Measurements from ENCODE around the gene RPL10.
A peak's percentile ranks its signal among the peaks of the same experiment; 100 is the strongest.

RPL10 gene

GRCh38 chrX:154436374-154436982 lies 38.3 kb downstream of the RPL10 start:
- H3K4me2 ChIP-seq = 0 out of 2 replicates have a peak overlapping the region, but pooled peaks have one; percentile 39
- TF ChIP-seq CTCF (conservative IDR thresholded peaks at IDR 0.05; ENCODE audit: low read depth, low read length) = no peak
- no peaks in the 10 kb centered on the region for H4K20me1 ChIP-seq (ENCODE audit: insufficient read depth)

GRCh38 chrX:154436983-154437752 lies 39.0 kb downstream of the RPL10 start, which contains the start of gene GDI1:
Gene GDI1 (plus strand): TSS chrX:154437154. CDS start chrX:154437255, 101 bp downstream.
- Histone ChIP-seq H4K20me1 (ENCODE audit: insufficient read depth) (no peaks in the 10 kb centered on the region), H3K27ac (0 out of 2 replicates have a peak within 1 kb of the TSS, but pooled peaks have one; percentile 38), H3K9ac (peak within 1 kb of the TSS; percentile 39; the same call in 1 of the 2 replicates), H3K4me2 (peak within 1 kb of the TSS; percentile 71), H3K79me2 (ENCODE audit: insufficient read depth, low read depth) (peaks cover 12% of the 10 kb centered on the region; the same call in 1 of the 2 replicates), H3K36me3 (ENCODE audit: insufficient read depth) (no peaks in the 10 kb centered on the region), H2AFZ (ENCODE audit: low read depth) (peak within 1 kb of the TSS; percentile 30; the same call in 1 of the 2 replicates), H3K27me3 (ENCODE audit: insufficient read depth, low read depth) (no peaks in the 10 kb centered on the region), H3K4me3 (IDR thresholded peaks at IDR 0.05; ENCODE audit: insufficient read depth, low read depth, low read length) (no peak within 1 kb of the TSS), H3K4me1 (ENCODE audit: low read depth, poor library complexity, severe bottlenecking) (no peaks in the 10 kb centered on the region)
- TF ChIP-seq CTCF (conservative IDR thresholded peaks at IDR 0.05; ENCODE audit: low read depth, low read length) = no peak

More at GRCh38 chrX:154436374-154436982, 38.3 kb downstream of the RPL10 start:
- peak overlapping the region; percentile 39; the same call in 1 of the 2 replicates for H3K9ac ChIP-seq
- H2AFZ ChIP-seq (ENCODE audit: low read depth) = no peak overlapping the region
- no peak overlapping the region for H3K4me3 ChIP-seq (IDR thresholded peaks at IDR 0.05; ENCODE audit: insufficient read depth, low read depth, low read length)
- H3K27me3 ChIP-seq (ENCODE audit: insufficient read depth, low read depth) = no peaks in the 10 kb centered on the region
- no peaks in the 10 kb centered on the region for H3K4me1 ChIP-seq (ENCODE audit: low read depth, poor library complexity, severe bottlenecking)
- H3K79me2 ChIP-seq (ENCODE audit: insufficient read depth, low read depth) = peaks cover 12% of the 10 kb centered on the region; the same call in 1 of the 2 replicates
- 0 out of 2 replicates have a peak overlapping the region, but pooled peaks have one; percentile 38 for H3K27ac ChIP-seq
- H3K36me3 ChIP-seq (ENCODE audit: insufficient read depth) = no peaks in the 10 kb centered on the region

- H3K4me1 ChIP-seq (ENCODE audit: low read depth, poor library complexity, severe bottlenecking) = no peaks in the 10 kb centered on the region
- no peaks in the 10 kb centered on the region for H3K36me3 ChIP-seq (ENCODE audit: insufficient read depth)
- H2AFZ ChIP-seq (ENCODE audit: low read depth) = no peak overlapping the region
- no peaks in the 10 kb centered on the region for H4K20me1 ChIP-seq (ENCODE audit: insufficient read depth)
- no peak overlapping the region for H3K27ac ChIP-seq
- H3K79me2 ChIP-seq (ENCODE audit: insufficient read depth, low read depth) = peaks cover 12% of the 10 kb centered on the region; the same call in 1 of the 2 replicates
- TF ChIP-seq CTCF (conservative IDR thresholded peaks at IDR 0.05; ENCODE audit: low read depth, low read length) = no peak
- H3K9ac ChIP-seq = no peak overlapping the region
- H3K4me3 ChIP-seq (IDR thresholded peaks at IDR 0.05; ENCODE audit: insufficient read depth, low read depth, low read length) = no peak overlapping the region
- H3K4me2 ChIP-seq = peak overlapping the region; percentile 71
- H3K27me3 ChIP-seq (ENCODE audit: insufficient read depth, low read depth) = no peaks in the 10 kb centered on the region
Measured at GRCh38 chrX:154437971-154438893, 40.1 kb downstream of the RPL10 start.

- H2AFZ ChIP-seq (ENCODE audit: low read depth) = no peak overlapping the region
- no peak overlapping the region for H3K27ac ChIP-seq
- H3K9ac ChIP-seq = no peak overlapping the region
- TF ChIP-seq CTCF (conservative IDR thresholded peaks at IDR 0.05; ENCODE audit: low read depth, low read length) = no peak
- H3K4me2 ChIP-seq = no peak overlapping the region
- H3K4me3 ChIP-seq (IDR thresholded peaks at IDR 0.05; ENCODE audit: insufficient read depth, low read depth, low read length) = no peak overlapping the region
- H3K79me2 ChIP-seq (ENCODE audit: insufficient read depth, low read depth) = peaks cover 12% of the 10 kb centered on the region; the same call in 1 of the 2 replicates
- peaks cover 3% of the 10 kb centered on the region for H3K4me1 ChIP-seq (ENCODE audit: low read depth, poor library complexity, severe bottlenecking)
- H3K27me3 ChIP-seq (ENCODE audit: insufficient read depth, low read depth) = no peaks in the 10 kb centered on the region
- no peaks in the 10 kb centered on the region for H3K36me3 ChIP-seq (ENCODE audit: insufficient read depth)
- H4K20me1 ChIP-seq (ENCODE audit: insufficient read depth) = no peaks in the 10 kb centered on the region
Measured at GRCh38 chrX:154439841-154440240, 41.7 kb downstream of the RPL10 start.

Data from KMS-11 (cell line).